Neural cell (in vitro differentiated cells): ENCODE data around the gene RASIP1.

Source experiments
- CTCF ChIP-seq: fragments of 450-650 bp; IDR thresholded peaks from 2 replicates; pipeline ENCODE4 v1.5.1; 2014; ENCODE audit warnings: antibody characterized with exemption, mild to moderate bottlenecking, moderate library complexity; ENCODE audit not compliant: poor library complexity, severe bottlenecking
- POLR2AphosphoS5 ChIP-seq: IDR thresholded peaks from 2 replicates; pipeline ENCODE4 v1.6.1; 2012

- TF ChIP-seq CTCF (no peak), POLR2AphosphoS5 (no peak)
Observed at GRCh38 chr19:48689449-48689848, 51.0 kb downstream of the RASIP1 start.
